GM11168 (cell line): ENCODE results near the gene SYNDIG1.

Experiments used
- in situ Hi-C: fragments of 300-500 bp; cut with MboI; formaldehyde crosslinking; loops from one replicate; pipeline ENCODE4 v1.12.0; 2022; ENCODE audit warnings: low sequenced_read_pairs; ENCODE audit not compliant: unreplicated experiment

Gene SYNDIG1

DNA sequence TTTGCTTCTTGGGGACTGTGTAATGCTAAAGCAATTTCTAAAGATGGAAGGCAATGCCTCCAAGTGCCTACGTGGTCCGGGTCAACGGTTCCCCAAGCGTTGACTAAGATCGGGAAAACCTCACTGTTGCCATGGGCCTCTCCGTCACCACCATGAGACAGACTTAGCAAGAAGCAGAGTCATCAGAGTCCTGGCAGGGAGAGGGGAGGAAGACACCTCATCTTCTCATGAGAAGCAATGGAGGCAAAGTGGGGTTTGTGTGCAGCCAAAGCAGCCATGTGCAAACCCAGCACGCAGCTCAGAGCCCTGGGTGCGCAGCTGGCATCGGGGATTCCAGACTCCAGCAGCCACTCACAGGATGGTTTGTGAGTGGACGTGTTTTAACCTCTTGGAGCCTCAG is 111.4 kb downstream of the SYNDIG1 start:
- in situ Hi-C loops: no loop called here

DNA sequence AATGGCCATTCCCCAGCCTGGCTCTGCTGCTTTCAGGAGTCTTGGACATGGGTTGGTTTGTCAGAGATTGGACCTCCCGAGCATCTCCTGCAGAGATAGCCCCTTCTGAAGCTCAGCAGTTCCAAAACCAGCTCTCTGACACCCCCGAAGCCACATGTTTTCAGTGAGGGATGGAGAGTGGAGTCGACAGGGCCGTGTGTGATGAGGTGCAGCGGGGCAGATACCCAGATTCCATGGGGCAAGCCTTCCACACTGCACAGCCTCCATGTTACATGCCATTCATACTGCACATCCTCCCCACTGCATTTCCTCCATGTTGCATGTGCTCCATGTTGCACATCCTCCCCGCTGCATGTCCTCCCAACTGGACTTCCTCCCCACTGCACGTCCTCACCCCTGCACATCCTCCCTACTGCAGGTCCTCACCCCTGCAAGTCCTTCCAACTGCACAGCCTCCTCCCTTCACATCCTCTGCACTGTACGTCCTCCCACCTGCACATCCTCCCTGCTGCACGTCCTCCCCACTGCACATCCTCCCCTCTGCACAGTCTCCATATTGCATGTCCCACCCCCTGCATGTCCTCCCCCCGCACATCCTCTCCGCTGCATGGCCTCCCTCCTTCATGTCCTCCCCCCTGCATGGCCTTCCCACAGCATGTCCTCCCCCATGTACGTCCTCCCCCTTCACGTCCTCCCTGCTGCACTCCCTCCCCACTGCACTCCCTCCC is 112.2 kb downstream of the SYNDIG1 start:
- in situ Hi-C loops: no loop called here

DNA sequence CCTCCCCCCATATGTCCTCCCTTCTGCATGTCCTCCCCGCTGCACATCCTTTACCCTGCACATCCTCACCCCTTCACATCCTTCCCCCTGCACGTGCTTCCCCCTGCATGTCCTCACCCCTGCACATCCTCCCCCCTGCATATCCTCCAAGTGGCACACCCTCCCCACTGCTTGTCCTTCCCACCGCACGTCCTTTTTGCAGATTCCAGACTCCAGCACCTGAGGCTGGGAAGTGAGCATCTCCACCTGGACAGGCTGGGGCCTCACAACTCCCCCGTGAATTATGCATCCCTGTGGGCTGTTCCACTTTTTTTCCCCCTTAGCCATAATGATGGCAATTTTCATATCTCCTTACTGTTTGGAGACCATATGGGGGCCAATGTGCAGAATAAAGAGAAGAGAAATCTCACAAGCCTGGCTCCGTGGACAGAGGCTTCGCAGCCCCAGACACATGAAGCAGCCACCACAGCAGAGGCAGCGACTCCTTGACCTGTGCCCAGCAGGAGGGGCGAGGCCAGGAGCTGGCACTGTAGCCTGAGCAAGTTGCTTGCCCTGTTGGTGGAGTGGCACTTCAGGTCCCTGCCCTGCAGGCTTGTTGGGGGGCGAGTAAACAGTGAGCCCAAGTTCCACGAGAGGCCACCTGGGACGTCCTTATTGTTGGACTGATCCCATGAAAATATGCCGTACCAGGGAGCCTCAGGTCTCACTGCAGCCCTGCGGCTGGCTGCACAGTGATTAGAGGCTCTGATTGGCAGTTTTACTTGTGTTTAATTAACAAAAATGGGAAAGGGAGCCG is 113.1 kb downstream of the SYNDIG1 start:
- in situ Hi-C loops: no loop called here

DNA sequence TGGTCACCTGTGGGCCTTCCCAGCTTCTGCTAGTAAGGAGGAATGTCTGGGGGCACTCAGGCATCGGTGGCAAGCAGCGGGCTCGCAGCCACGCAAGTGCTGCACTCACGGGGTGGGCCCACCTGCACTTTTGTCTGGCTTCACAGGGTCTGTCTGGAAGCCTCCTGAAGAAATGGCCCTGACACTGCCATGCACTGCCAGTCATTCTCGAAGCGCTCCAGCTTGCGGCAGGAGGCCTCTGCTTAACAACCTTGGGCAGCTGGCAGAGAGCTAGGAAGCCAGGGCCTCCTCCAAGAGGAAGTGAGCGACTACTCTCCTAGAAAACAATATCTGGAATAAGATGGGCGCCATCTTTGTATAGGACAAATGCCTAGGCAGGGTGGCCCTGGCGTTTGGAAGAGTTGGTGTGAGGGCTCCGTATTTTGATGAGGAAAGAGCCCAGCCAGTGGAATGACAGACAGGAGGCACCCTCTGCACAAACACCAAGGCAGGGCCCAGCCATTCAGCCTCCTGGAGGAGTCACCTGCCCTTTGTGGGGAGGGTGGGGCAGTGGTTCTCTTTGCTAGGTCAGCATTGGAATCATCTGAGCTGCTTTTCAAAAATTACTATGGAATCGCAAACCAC is 113.9 kb downstream of the SYNDIG1 start:
- in situ Hi-C loops: no loop called here

DNA sequence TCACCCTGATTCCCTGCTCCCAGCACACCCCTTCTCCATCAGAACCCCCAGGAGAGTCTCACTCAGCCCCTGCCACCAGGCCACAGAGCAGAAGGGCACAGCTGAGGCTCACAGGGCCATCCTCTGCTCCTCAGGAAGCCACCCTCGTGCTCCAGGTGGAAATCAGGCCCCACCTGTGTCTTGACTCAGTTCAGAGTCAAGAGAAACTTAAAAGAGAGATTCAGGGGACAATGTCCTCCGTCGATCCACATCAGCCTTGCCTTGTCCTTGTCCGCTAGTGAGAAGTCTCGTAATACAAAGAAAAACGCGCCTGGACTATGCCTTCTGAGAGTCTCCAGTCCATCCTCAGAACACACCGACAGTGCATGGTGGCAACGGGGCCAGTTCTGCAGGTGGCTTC is 114.6 kb downstream of the SYNDIG1 start:
- in situ Hi-C loops: no loop called here

DNA sequence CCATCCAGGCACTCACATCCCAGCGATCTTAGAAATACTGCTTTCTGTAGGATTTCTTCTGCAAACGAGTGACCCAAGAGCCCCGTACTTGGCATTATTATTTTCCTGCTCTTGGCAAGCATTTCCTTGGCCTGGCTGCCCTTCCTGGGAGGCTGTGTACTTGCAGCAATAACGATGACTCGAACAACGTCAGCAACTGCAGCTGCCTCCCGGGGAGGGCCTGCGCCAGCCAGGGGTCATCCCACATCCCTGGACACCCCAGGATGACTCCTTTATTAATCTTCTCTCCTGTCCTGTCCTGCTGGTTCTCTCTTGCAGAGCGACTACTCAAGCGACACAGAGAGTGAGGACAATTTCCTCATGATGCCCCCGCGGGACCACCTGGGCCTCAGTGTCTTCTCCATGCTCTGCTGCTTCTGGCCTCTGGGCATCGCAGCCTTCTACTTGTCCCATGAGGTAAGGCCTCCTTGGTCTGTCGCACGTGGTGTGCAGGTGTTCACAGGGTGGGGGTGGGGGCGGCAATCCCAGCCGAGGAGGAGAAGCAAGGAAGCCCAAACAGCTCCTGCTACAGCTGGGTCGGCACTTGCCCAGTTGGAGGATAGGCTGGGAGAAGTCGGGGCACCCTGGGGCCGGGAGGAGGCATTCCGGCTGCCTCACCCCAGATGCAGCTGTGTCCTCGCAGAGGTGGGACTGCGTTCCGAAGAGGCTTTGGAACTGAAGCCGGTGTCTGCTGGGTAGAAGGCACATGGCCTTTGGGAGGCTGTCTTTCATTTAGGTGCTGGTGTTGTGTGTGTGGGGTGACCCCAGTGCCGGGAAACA is 115.3 kb downstream of the SYNDIG1 start:
- in situ Hi-C loops: no loop called here

DNA sequence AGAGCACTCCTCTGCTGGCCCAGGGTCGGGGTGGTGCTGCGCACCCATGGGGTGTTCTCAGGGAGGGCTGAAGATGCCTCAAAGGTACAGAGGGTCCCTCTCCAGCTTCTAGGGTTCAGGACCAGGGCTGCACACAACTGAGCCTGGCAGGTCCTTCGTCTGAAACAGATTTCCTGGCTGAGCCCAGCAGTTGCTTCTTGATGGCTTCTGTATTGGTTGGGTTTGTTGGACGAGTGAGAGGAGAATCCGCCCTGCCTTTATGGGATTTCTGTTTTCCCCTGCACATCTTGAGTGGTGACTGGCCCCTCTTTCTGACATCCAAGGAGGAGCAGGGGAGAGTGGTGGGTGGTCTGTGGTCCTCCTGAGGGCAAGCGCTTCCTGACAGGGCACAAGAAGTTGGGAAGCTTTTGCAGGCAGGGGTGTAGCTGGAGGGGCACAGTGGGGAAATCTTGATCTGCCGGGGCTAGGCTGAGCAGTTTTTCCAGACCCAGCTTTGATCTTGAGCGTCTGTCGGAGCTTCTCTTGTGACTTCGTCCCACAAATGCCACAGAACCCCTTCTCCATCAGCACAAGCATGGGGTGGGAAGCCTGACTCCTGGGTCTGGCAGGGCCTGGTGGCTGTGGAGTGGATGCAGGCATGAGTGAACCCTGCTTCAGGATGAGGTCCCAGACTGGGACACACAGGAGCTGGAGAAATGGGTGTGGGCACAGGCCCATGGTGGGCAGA is 116.5 kb downstream of the SYNDIG1 start:
- in situ Hi-C loops: no loop called here

DNA sequence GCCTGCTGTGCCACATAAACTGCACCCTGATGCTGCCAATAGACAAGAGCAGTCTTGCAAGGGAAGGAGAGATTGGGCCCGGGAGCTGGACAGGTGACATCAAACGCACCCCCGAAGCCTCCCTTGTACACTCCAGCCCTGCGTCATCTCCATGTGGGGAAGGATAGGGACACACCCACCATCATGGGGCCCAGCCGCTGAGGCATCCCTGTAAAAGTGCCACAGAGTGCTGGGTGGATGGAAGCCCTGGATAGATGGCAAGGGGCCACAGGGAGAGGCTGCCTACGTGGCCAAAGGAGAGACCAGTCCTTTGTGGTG is 117.1 kb downstream of the SYNDIG1 start:
- in situ Hi-C loops: no loop called here

DNA sequence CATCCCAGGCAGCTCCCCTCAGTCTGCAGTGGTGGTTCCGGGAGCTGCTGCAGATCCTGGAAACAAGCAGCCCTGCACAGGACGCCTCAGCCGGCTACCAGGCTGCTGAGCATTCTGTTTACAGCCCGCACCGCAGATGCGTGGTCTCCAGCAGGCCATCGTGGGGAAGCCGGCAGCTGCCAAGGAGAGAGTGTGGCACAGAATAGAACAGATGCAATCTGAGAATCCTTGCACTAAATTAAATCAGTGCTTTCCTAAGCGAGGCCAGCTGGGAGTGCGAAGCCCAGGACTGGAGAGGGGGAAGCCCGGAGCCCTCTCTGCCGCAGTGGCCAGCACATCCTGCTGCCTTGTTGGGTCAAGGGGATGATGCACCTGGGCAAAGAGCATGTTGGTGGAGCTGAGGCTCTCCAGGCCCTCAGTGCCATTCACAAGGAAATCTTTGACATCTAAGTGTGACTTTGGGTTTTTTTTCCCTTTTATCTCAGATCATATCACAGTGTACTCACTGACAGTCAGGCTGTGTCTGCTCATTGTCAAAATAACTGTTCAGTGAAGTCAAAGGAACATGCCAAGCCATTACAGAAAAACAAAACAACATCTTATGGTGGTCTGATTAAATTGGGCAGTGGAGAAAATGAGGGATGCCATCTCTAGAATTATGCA is 118.1 kb downstream of the SYNDIG1 start:
- in situ Hi-C loops: no loop called here

DNA sequence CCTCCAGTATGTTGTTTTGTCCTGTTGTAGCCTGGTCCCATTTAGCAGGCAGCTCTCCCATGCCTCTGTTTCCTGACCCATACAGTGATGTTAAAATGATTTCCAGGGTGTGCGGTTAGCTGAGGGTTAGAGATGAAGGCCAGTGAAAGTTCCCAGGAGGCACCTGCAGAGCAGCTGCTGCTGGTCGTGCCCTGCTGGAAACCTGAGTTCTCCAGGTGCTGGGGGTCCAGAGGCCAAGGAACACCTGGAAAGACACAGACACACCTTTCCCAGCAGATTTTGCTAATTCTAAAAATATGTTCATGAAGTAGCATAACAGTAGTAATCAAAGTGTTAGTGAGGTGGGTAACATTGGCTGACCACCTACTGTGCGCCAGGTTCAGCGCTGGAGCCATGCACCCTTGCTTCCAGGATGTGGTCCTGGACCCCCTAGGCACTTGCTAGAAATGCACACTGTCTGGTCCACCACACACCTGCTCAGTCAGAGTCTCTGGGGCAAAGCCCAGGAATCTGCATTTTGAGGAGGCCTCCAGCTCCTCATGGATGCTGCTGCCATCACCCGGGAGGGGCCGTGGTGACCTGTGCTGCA is 118.7 kb downstream of the SYNDIG1 start:
- in situ Hi-C loops: no loop called here

DNA sequence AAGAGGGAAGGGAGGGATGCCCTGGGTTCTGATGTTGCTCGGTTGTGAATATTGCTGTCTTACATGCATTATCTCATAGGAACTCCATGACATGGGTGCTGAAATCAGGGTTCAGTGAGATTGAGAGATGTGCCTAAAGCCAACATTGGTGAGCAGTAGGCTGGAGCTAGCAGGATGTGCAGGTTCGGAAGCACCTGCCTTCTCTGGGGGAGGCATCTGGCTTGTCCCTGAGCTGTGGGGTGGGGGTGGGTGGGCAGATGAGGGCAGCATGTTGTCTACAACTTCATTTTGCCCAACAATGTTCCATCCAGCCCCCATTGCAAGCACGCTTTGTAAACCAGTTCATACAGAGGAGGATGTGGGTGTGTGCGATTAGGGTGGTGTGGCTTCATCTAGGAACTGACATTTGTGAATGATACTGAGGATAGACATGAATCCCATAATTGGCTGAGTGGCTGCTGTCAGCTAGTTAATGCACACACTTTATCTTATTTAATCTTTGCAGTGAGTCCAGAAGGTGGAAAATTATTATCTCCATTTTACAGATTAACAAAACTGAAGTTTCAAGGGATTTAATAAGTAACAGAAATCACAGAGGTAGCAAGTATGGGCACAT is 119.4 kb downstream of the SYNDIG1 start:
- in situ Hi-C loops: no loop called here

DNA sequence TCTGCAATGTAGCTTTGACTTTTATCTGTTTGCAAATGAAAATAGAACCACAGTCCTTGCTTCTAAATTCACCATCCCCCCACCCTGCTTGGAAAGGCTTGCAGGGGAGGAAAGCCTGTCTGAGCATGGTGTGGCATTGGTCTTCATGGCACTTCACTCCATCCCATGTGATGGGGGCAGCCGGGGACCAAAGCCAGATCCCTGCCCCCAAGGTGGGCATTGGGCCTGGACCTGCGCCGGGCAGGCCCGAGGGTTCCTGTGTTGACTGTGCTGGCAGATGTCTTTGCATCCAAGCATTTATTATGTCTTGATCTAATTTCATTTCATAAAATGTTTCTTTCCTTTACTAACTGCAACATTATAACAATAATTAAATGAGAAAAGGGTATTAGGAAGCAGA is 120.0 kb downstream of the SYNDIG1 start:
- in situ Hi-C loops: no loop called here

DNA sequence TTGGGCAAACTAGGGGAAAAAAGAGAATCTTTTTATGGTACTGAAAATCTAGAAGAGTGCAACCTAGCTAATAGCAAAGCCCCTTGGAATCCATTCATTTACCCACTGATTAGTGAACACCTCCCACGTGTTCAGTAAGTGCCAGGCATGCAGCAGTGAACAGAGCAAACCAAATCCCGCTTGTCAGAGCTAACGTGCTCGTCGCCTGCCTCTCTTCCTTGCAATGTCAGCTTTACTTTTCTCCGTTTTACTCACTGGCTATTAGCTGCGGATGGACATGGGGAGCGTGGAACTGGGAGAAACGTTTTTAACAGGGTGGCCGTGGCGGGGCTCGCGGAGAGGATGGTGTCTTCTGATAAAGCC is 120.4 kb downstream of the SYNDIG1 start:
- in situ Hi-C loops: no loop called here

DNA sequence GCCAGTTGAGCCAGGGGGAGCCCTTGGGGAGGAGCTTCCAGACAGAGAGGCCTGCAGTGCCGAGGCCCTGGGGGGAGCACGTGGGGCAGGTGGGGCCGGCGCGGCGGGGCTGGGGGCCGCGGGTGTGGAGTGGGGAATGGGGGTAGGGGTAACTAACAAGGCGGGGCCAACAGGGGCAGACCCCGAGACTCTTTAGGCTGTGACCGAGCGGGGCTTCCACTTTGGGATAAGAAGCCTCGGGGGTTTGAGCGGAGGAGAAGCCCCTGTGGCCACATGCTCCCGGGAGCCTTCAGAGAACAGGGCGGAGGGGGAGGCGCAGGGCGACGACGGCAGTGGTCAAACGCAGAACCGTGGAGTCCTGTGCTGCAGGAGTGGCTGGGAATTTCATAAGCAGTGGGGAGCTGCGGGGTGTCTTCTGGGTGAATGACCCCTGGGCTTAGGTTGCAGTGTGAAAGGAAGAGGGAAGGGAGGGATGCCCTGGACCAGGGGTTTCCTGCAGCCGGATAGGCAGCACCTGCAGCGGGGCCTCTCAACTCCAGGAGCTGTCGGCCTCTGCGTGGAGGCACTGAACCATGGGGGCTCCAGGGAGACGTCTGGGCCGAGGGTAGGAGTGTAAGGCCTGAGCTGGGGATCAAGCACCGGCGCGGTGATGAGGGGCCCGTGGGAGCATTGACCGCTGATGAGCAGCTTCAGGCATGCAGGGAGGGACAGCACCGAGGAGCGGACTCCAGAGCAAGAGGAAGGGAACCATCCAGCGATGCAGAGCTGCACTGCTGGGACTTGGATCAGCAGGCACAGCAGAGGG is 121.0 kb downstream of the SYNDIG1 start:
- in situ Hi-C loops: no loop called here

DNA sequence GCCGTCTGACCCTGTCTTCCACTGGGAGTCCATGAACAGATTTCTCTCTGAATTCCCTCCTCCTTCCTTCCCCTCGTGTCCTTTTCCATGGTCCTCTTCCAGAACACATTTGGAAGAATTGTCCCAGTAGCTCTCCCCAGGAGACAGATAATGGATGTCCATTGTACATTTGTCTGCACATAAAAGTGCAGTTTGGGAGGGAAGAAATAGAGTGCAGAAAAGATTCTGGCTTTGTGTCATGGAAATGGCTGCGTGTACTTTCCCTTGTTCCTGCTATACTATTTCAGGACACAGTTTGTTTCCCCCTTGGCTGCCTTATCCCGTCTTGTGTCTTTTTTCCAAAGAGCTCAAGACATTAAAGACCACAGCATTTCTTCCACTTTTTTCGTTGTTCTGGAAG is 127.6 kb downstream of the SYNDIG1 start:
- in situ Hi-C loops: no loop called here

DNA sequence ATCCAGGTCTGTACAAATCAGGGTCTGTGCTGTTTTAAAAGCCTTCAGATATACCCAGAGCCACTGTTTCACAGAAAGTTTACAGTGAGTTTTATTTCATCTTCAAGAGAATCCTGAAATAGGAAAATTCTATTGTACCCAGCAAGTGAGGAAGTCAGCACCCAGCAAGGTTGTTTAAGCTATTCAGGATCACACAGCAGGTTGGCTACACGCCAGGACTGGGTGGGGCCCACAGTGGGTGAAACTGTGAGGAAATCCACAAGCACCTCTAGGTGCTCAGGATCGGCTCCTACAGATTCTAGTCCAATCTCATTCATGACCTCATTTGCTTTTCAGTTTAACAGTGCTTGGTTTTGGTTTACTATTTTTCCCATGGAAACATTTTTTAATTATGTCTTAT is 128.9 kb downstream of the SYNDIG1 start:
- in situ Hi-C loops: no loop called here

DNA sequence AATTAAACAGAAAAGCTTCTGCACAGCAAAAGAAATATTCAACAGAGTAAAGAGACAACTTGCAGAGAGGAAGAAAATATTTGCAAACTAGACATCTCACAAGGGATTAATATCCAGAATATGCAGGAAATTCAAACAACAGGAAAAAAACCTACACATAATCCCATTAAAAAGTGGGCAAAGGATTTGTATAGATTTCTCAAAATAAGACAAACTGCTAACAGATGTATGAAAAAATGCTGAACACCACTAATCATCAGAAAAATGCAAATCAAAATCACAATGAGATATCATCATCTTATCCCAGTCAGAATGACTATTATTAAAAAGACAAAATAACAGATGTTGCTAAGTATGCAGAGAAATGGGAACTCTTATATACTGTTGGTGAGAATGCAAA is 129.6 kb downstream of the SYNDIG1 start:
- in situ Hi-C loops: no loop called here

DNA sequence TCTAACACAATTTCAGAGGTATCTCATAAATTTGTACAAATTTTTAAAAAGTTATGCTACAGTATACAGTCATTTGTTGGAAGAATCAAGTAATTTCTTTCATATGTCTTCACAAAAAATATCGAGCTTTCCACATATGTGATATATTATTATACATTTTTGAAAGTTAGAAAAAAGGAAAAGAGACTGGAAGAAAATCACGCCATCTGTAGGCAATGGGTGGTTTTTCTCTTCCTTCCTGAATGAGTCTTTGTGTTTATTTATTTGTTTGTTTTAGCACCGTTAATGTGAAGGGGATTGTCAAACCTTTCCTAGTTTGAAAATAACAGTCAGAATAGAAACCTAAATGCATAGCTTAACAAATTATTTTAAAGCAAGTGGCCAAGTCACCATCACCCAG is 130.6 kb downstream of the SYNDIG1 start:
- in situ Hi-C loops: no loop called here
